HL-60/S4 (cell line): ENCODE measurements around the gene CGRRF1.

Experiments
- in situ Hi-C: fragments of 300-500 bp; cut with MboI; formaldehyde crosslinking; loops from 2 replicates; pipeline ENCODE4 v1.14.3; 2022; ENCODE audit warnings: low sequenced_read_pairs

CGRRF1 gene

GRCh38 chr14:54537651-54538050, 27.9 kb downstream of the CGRRF1 start:
- in situ Hi-C loops = no loop called here

- in situ Hi-C loops = no loop called here
Measured at GRCh38 chr14:54538055-54538454, 28.3 kb downstream of the CGRRF1 start.

- in situ Hi-C loops = no loop called here
Measured at GRCh38 chr14:54547583-54547982, 37.9 kb downstream of the CGRRF1 start.

- in situ Hi-C loops = no loop called here
Measured at GRCh38 chr14:54548491-54548890, 38.8 kb downstream of the CGRRF1 start.

GRCh38 chr14:54549862-54550261, 40.2 kb downstream of the CGRRF1 start:
- in situ Hi-C loops = loop anchor here (25.0 kb wide), 1 partner anchor 262 kb away; no protein-coding TSS in a partner anchor

- in situ Hi-C loops = loop anchor here (25.0 kb wide), 1 partner anchor 262 kb away; no protein-coding TSS in a partner anchor
Measured at GRCh38 chr14:54550514-54550913, 40.8 kb downstream of the CGRRF1 start.

GRCh38 chr14:54554401-54554800, 44.7 kb downstream of the CGRRF1 start:
- in situ Hi-C loops = loop anchor here (25.0 kb wide), 1 partner anchor 258 kb away; no protein-coding TSS in a partner anchor

- in situ Hi-C loops = loop anchor here (25.0 kb wide), 1 partner anchor 257 kb away; no protein-coding TSS in a partner anchor
Measured at GRCh38 chr14:54555651-54556050, 45.9 kb downstream of the CGRRF1 start.

GRCh38 chr14:54556535-54556934, 46.8 kb downstream of the CGRRF1 start:
- in situ Hi-C loops = loop anchor here (25.0 kb wide), 1 partner anchor 256 kb away; no protein-coding TSS in a partner anchor

GRCh38 chr14:54562334-54562733, 52.6 kb downstream of the CGRRF1 start:
- in situ Hi-C loops = loop anchor here (25.0 kb wide), 1 partner anchor 250 kb away; no protein-coding TSS in a partner anchor

- in situ Hi-C loops = loop anchor here (25.0 kb wide), 1 partner anchor 248 kb away; no protein-coding TSS in a partner anchor
Measured at GRCh38 chr14:54564071-54564867, 54.6 kb downstream of the CGRRF1 start.

- in situ Hi-C loops = loop anchor here (25.0 kb wide), 1 partner anchor 247 kb away; no protein-coding TSS in a partner anchor
Measured at GRCh38 chr14:54564868-54565784, 55.4 kb downstream of the CGRRF1 start.

GRCh38 chr14:54565785-54566409, 56.2 kb downstream of the CGRRF1 start:
- in situ Hi-C loops = loop anchor here (25.0 kb wide), 1 partner anchor 246 kb away; no protein-coding TSS in a partner anchor

- in situ Hi-C loops = loop anchor here (25.0 kb wide), 1 partner anchor 246 kb away; no protein-coding TSS in a partner anchor
Measured at GRCh38 chr14:54566410-54567223, 56.9 kb downstream of the CGRRF1 start, which contains the start of gene SAMD4A. SAMD4A (plus strand) TSS chr14:54567128; CDS start chr14:54567917, 789 bp downstream.

- in situ Hi-C loops = loop anchor here (25.0 kb wide), 1 partner anchor 245 kb away; no protein-coding TSS in a partner anchor
Measured at GRCh38 chr14:54567224-54567638, 57.5 kb downstream of the CGRRF1 start.

GRCh38 chr14:54567639-54568561, 58.2 kb downstream of the CGRRF1 start:
- in situ Hi-C loops = loop anchor here (25.0 kb wide), 1 partner anchor 244 kb away; no protein-coding TSS in a partner anchor

GRCh38 chr14:54568821-54569595, 59.3 kb downstream of the CGRRF1 start:
- in situ Hi-C loops = loop anchor here (25.0 kb wide), 1 partner anchor 243 kb away; no protein-coding TSS in a partner anchor
